Hematopoietic multipotent progenitor cell (in vitro differentiated cells): ENCODE results near the gene DNALI1. TPM values are rescaled to one million over a fixed set of nuclear protein-coding genes. Genes with fewer than 3 reads are reported as not detected.
"Not testable (repeated sequence)": the region's sequence is repeated elsewhere in the genome, so short reads cannot be mapped to it uniquely, and the experiment has no call there.

ENCODE experiments used
- DNase-seq, 3 donors: peaks; one replicate each; pipeline ENCODE4 v3.0.0-alpha.2; 2011 to 2015; ENCODE audit warnings: low read depth in 2 of 3, low spot score in 2 of 3
- total RNA-seq: library from RNA; depleted of rRNA; stranded (reverse); fragments of >200 nt; gene quantifications from one replicate; pipeline ENCODE4 v1.2.3, GENCODE V29; 2012

Gene DNALI1
- 0.54 TPM for total RNA-seq

GRCh38 chr1:37556712-37557196 lies at the start of gene DNALI1:
Gene DNALI1 (plus strand): TSS chr1:37556940. CDS start chr1:37556995, 55 bp downstream.
- DNase-seq: peak in 2 of 3 donors; percentile 51 to 56

- DNase-seq: peak in 2 of 3 donors; percentile 29 to 51
These were observed 47.6 kb upstream of the DNALI1 start for GRCh38 chr1:37509181-37509580.

- DNase-seq: peak in 2 of 3 donors; percentile 18 to 29
These were observed 42.9 kb upstream of the DNALI1 start for GRCh38 chr1:37513795-37514349.

- DNase-seq: peak; percentile 84 to 87 (median 86)
These were observed 42.2 kb upstream of the DNALI1 start, which contains the start of gene MEAF6 for GRCh38 chr1:37514350-37515184. Gene MEAF6 (minus strand): TSS chr1:37514766. CDS start chr1:37514746, 20 bp downstream.

DNA sequence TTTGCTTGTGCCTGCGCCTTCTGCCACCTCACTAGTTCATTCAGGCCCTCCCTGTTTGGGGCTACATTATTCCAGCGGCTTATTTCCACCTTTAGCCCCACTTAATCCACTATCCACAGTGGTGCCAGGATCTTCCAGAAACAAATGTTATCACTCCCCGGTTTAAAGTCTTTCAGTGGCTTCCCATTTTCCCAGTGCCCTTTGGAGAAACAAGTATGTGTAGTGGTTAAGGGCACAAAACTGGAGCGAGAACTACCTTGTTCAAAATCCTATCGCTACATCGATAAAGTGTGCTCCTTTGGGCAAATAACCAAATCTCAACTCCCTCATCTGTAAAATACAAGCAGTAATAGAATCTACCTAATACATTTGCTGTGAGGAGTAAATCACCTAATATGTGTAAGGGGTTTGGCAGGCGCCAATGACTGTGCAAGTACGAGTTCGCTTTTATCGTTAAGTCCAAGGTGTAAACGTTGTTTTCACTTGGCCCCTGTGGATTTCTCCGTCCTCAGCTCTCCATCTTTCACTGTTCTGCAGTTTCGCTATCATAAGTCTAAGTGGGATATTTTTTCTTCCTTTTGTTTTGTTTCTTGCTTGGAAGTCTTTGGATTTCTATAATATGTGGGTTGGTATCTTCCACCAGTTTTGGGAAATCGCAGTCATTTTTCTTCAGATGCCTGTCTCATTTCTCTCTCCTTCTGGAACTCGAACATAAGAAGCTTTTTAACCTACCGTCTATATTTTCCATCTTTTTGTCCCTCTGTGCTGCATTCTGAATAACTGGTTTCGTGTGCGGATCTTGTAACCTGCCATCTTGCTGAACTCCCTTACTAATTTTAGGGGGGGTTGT lies 41.3 kb upstream of the DNALI1 start:
- peak in 1 of 3 donors; percentile 2 for DNase-seq

GRCh38 chr1:37517569-37517968 lies 39.2 kb upstream of the DNALI1 start:
- no peak for DNase-seq

- not testable (repeated sequence) for DNase-seq
These were observed 38.5 kb upstream of the DNALI1 start for GRCh38 chr1:37518241-37518640.

DNA sequence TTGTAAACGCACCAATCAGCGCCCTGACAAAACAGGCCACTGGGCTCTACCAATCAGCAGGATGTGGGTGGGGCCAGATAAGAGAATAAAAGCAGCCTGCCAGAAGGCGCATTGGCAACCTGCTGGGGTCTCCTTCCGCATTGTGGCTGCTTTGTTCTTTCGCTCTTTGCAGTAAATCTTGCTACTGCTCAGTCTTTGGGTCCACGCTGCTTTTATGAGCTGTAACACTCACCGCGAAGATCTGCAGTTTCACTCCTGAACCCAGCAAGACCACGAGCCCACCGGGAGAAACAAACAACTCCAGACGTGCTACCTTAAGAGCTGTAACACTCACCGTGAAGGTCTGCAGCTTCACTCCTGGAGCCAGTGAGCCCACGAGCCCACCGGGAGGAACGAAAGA lies 37.8 kb upstream of the DNALI1 start:
- not testable (repeated sequence) for DNase-seq

- no peak for DNase-seq
These were observed 37.1 kb upstream of the DNALI1 start for GRCh38 chr1:37519613-37520012.

GRCh38 chr1:37529888-37530287 lies 26.9 kb upstream of the DNALI1 start:
- not testable (repeated sequence) for DNase-seq

- not testable (repeated sequence) for DNase-seq
These were observed 24.2 kb upstream of the DNALI1 start for GRCh38 chr1:37532418-37533156.

DNA sequence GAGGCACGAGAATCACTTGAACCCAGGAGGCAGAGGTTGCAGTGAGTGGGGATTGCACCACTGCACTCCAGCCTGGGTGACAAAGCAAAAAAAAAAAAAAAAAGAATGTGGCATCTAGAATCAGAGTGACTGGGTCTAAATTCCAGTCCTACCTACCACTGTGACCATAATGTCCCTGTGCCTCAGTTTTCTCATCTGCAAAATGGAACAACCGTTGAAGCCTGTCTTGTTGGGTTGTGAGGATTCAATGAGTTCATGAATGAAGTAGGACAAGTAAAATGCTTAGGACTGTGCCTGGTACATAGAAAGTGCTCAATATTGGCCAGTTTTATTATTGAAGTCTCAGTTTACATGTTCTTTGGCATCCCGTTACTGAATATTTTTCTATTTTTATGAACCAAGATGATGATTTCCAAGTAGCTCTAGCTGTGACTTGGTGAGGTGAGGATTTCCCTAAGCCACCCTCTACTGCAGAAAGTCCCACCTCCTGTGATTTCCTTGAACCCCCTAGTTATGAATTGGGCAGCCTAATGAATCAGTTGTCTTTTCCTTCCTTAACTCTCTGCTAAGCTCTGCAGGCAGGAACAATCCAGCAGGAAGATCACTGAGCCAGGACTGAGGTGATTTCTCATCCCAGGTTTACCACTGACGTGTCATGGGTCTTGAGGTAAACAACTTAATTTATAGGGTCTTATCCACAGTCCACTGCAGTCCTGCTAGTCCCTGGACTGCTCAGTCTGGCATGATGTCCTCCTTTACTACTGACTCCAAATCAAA lies 23.2 kb upstream of the DNALI1 start:
- no peak for DNase-seq

DNA sequence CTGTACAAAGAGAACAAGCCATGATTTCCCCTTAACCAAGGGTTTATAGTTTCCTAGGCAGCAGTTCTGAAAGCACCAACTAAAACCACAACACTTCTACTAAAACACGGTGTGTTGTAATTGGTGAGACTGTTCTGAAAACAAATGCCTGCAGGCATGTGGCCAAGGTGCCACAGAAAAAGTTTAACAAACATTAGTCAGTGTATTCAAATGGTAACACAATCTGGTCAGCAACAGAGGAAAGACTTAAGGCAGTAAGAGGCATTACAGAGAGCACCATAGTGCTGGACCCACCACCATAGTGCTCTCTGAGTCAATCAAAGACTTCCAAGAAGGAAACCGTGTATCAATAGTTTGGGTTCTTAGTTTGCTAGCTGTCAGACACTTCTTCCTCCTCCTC lies 19.4 kb upstream of the DNALI1 start:
- no peak for DNase-seq

- not testable (repeated sequence) for DNase-seq
These were observed 17.6 kb upstream of the DNALI1 start for GRCh38 chr1:37539154-37539553.

DNA sequence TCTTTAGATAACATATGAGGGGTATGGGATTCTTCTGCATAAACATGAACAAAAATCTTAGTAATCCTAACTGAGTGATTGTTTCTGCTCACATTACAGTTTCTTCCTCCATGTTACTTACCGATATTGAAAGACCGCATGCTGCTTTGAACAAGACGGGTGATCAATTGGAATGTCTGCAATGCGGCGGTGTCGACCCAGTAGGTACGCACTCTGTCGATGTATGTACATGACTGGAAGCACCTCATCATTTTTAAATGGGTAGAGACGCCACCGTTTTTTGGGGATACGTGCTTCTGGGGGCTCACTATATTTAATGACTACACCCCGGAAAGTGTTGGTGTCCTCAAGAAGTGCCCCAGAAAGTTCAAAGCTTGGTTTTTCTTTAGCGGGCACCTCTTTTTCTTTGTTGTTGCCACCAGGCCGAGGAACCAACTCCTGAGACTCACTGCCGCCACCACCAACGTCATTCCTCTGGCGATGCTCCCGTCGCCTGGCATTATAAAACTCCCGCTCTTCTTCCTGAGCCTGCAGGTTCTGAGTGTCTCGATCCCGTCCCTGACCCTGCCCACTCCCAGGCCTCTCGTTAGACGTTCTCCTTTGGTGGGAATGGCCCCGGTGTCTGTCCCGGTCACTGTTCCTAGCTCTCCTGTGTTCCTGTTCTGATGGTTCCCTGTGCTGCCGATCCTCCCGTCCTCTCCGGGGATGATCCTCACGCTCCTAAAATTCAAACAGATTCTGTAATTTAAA lies 16.5 kb upstream of the DNALI1 start:
- no peak for DNase-seq

GRCh38 chr1:37544530-37544929 lies 12.2 kb upstream of the DNALI1 start:
- no peak for DNase-seq

GRCh38 chr1:37545019-37545418 lies 11.7 kb upstream of the DNALI1 start:
- DNase-seq: no peak

DNA sequence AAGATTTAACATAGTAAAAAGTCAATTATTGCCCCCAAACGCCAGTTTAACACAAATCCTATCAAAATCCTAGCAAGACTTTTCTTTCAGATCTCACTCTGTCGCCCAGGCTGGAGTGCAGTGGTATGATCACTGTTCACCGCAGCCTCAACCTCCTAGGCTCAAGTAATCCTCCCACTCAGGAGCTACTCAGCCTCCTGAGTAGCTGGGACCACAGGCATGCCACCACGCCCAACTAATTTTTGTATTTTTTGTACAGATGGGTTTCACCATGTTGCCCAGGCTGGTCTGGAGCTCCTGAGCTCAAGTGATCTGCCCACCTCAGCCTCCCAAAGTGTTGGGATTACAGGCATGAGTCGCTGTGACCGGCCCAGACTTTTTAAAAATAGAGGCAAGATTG lies 7.4 kb upstream of the DNALI1 start:
- DNase-seq: no peak

GRCh38 chr1:37553598-37553926 lies 3.2 kb upstream of the DNALI1 start:
- peak in 1 of 3 donors; percentile 8 for DNase-seq
